ENCODE results near the gene ASNS.

ASNS gene

GRCh38 chr7:97868788-97869187 lies 3.4 kb downstream of the ASNS start:
- CTCF ChIA-PET: no interaction called here
- no peak for TF ChIP-seq CTCF (conservative IDR thresholded peaks at IDR 0.05; ENCODE audit: low read depth)
- POLR2A ChIA-PET (ENCODE audit: low non-redundant PET): no interaction called here
- no peak for DNase-seq (ENCODE audit: low spot score)
- H3K27ac ChIP-seq: no peak overlapping the region

- ChIA-PET POLR2A (ENCODE audit: low non-redundant PET) (no interaction called here), CTCF (no interaction called here)
- no peak for DNase-seq (ENCODE audit: low spot score)
- H3K27ac ChIP-seq: no peak overlapping the region
- no peak for TF ChIP-seq CTCF (conservative IDR thresholded peaks at IDR 0.05; ENCODE audit: low read depth)
These were observed 3.9 kb downstream of the ASNS start for GRCh38 chr7:97868314-97868713.

- ChIA-PET CTCF (interaction anchor here (0.5 to 2.4 kb wide), 4 partner anchors 148 to 1455 kb away, joined by 3 to 7 read pairs (median 4); no protein-coding TSS in a partner anchor), POLR2A (ENCODE audit: low non-redundant PET) (no interaction called here)
- TF ChIP-seq CTCF (conservative IDR thresholded peaks at IDR 0.05; ENCODE audit: low read depth): no peak
- no peak overlapping the region for H3K27ac ChIP-seq
- no peak for DNase-seq (ENCODE audit: low spot score)
These were observed 7.1 kb downstream of the ASNS start for GRCh38 chr7:97865104-97865503.

- no peak overlapping the region for H3K27ac ChIP-seq
- CTCF ChIA-PET: no interaction called here
These were observed 12.5 kb downstream of the ASNS start for GRCh38 chr7:97859606-97860204.

GRCh38 chr7:97858221-97858620 lies 14.0 kb downstream of the ASNS start:
- POLR2A ChIA-PET (ENCODE audit: low non-redundant PET): no interaction called here
- CTCF ChIA-PET: no interaction called here

More at GRCh38 chr7:97859606-97860204, 12.5 kb downstream of the ASNS start:
- no peak for DNase-seq (ENCODE audit: low spot score)
- TF ChIP-seq CTCF (conservative IDR thresholded peaks at IDR 0.05; ENCODE audit: low read depth): no peak
- POLR2A ChIA-PET (ENCODE audit: low non-redundant PET): no interaction called here

GRCh38 chr7:97857544-97857943 lies 14.7 kb downstream of the ASNS start:
- DNase-seq (ENCODE audit: low spot score): no peak
- ChIA-PET POLR2A (ENCODE audit: low non-redundant PET) (no interaction called here), CTCF (no interaction called here)
- H3K27ac ChIP-seq: no peak overlapping the region
- TF ChIP-seq CTCF (conservative IDR thresholded peaks at IDR 0.05; ENCODE audit: low read depth): no peak

More at GRCh38 chr7:97858221-97858620, 14.0 kb downstream of the ASNS start:
- H3K27ac ChIP-seq: no peak overlapping the region
- TF ChIP-seq CTCF (conservative IDR thresholded peaks at IDR 0.05; ENCODE audit: low read depth): no peak
- DNase-seq (ENCODE audit: low spot score): no peak
